Stomach (tissue), 4 donors: ENCODE measurements around the gene PRXL2B.

Source experiments
- POLR2A ChIP-seq, 4 donors: fragments of 450-650 bp; IDR thresholded peaks; one replicate each; pipeline ENCODE4 v1.6.1; 2016; ENCODE audit warnings: antibody characterized with exemption in 4 of 4, control low read depth in 2 of 4, mild to moderate bottlenecking in 1 of 4, moderate library complexity in 1 of 4
- TF ChIP-seq, protein P1 (sequence below), 7 experiments: fragments of 450-650 bp in 4 of 7; fragments of 200-600 bp in 3 of 7; sonication (generic) in 3 of 7; IDR thresholded peaks; one replicate each; pipeline ENCODE4 v1.5.1; 2016 to 2019; ENCODE audit warnings: antibody characterized with exemption in 7 of 7, control low read depth in 2 of 7, mild to moderate bottlenecking in 1 of 7

DNA sequence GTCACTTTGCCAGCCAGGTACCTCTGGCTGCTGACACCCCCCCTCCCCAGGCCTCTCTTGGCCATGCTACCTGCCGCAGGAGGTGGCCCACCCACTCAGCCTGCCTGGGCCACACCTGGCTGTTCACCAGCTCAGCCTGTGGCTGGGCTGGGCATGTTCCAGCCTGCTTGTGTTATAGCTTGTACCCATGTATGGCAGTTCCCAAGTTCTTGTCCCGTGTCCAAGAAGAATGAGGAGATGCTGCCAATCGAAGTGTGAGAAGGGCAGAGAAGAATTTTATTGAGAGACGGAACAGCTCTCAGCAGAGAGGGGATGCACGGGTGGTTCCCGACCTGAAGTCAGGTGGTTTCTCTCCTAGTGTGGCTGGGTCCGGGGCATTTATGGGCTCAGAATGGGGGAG, 50.2 kb downstream of the PRXL2B start:
- TF ChIP-seq POLR2A (IDR thresholded peaks at IDR 0.05): no peak
- TF ChIP-seq, protein P1, sequence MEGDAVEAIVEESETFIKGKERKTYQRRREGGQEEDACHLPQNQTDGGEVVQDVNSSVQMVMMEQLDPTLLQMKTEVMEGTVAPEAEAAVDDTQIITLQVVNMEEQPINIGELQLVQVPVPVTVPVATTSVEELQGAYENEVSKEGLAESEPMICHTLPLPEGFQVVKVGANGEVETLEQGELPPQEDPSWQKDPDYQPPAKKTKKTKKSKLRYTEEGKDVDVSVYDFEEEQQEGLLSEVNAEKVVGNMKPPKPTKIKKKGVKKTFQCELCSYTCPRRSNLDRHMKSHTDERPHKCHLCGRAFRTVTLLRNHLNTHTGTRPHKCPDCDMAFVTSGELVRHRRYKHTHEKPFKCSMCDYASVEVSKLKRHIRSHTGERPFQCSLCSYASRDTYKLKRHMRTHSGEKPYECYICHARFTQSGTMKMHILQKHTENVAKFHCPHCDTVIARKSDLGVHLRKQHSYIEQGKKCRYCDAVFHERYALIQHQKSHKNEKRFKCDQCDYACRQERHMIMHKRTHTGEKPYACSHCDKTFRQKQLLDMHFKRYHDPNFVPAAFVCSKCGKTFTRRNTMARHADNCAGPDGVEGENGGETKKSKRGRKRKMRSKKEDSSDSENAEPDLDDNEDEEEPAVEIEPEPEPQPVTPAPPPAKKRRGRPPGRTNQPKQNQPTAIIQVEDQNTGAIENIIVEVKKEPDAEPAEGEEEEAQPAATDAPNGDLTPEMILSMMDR (IDR thresholded peaks at IDR 0.05): no peak
